GM23338 (cell line): ENCODE results near the gene NFIA. TPM values are rescaled to one million over a fixed set of nuclear protein-coding genes. Genes with fewer than 3 reads are reported as not detected.

Source experiments
- ATAC-seq: fragments of 200-7000 bp; cut with Tn5 transposase; 3 replicates; pipeline ENCODE4 v1.9.1; 2020
- DNase-seq: peaks from one replicate; pipeline ENCODE4 v3.0.0-alpha.2; 2015; ENCODE audit warnings: low spot score
- H2AFZ ChIP-seq: fragments of 200-600 bp; sonication (generic); 2 replicates; pipeline ENCODE4 v1.8.0; 2016; ENCODE audit warnings: antibody characterized with exemption, mild to moderate bottlenecking, moderate library complexity
- H3F3A ChIP-seq: fragments of 200-600 bp; sonication (generic); replicated peaks from 2 replicates; pipeline ENCODE4 v1.8.0; 2017; ENCODE audit warnings: antibody characterized with exemption, mixed run types, low read depth
- H3K27ac ChIP-seq: fragments of 200-600 bp; sonication (generic); 2 replicates; pipeline ENCODE4 v1.6.1; 2016; ENCODE audit warnings: low read depth
- H3K27me3 ChIP-seq: fragments of 200-600 bp; sonication (generic); 2 replicates; pipeline ENCODE4 v1.8.0; 2016; ENCODE audit warnings: mild to moderate bottlenecking, mixed run types, moderate library complexity; ENCODE audit not compliant: insufficient read depth
- H3K36me3 ChIP-seq: fragments of 200-600 bp; sonication (generic); 2 replicates; pipeline ENCODE4 v1.8.0; 2016; ENCODE audit warnings: mild to moderate bottlenecking; ENCODE audit not compliant: insufficient read depth
- H3K4me1 ChIP-seq: fragments of 200-600 bp; sonication (generic); 2 replicates; pipeline ENCODE4 v1.8.0; 2016; ENCODE audit warnings: mild to moderate bottlenecking, moderate library complexity; ENCODE audit not compliant: insufficient read depth
- H3K4me2 ChIP-seq: fragments of 200-600 bp; sonication (generic); 2 replicates; pipeline ENCODE4 v1.7.1; 2017; ENCODE audit warnings: mixed run types
- H3K4me3 ChIP-seq: fragments of 200-600 bp; sonication (generic); 2 replicates; pipeline ENCODE4 v1.6.1; 2016; ENCODE audit warnings: mixed run types
- H3K79me2 ChIP-seq: fragments of 200-600 bp; sonication (generic); replicated peaks from 2 replicates; pipeline ENCODE4 v1.8.0; 2017; ENCODE audit warnings: mild to moderate bottlenecking; ENCODE audit not compliant: insufficient read depth
- H3K9me2 ChIP-seq: fragments of 200-600 bp; sonication (generic); 2 replicates; pipeline ENCODE4 v1.8.0; 2017; ENCODE audit not compliant: insufficient read depth
- H4K20me1 ChIP-seq: fragments of 200-600 bp; sonication (generic); replicated peaks from 2 replicates; pipeline ENCODE4 v1.8.0; 2017; ENCODE audit warnings: mild to moderate bottlenecking; ENCODE audit not compliant: insufficient read depth
- H3K27ac Mint-ChIP-seq: 2 replicates; pipeline ENCODE4 v1.8.0; 2020; ENCODE audit warnings: inconsistent platforms, mild to moderate bottlenecking, moderate library complexity, mixed read lengths
- H3K27me3 Mint-ChIP-seq: 3 replicates; pipeline ENCODE4 v1.8.0; 2022; ENCODE audit warnings: low read depth, mild to moderate bottlenecking, moderate library complexity, mixed read lengths, inconsistent platforms; ENCODE audit not compliant: insufficient read depth, poor library complexity
- H3K36me3 Mint-ChIP-seq: 3 replicates; pipeline ENCODE4 v1.8.0; 2021; ENCODE audit warnings: low read depth, mild to moderate bottlenecking, inconsistent platforms, moderate library complexity, mixed read lengths
- H3K4me1 Mint-ChIP-seq: 3 replicates; pipeline ENCODE4 v1.8.0; 2020; ENCODE audit warnings: mild to moderate bottlenecking, inconsistent platforms, mixed read lengths
- H3K4me3 Mint-ChIP-seq: 3 replicates; pipeline ENCODE4 v1.8.0; 2021; ENCODE audit warnings: moderate library complexity, mild to moderate bottlenecking, inconsistent platforms, mixed read lengths
- H3K9me3 Mint-ChIP-seq: 3 replicates; pipeline ENCODE4 v1.8.0; 2020; ENCODE audit warnings: moderate library complexity, mild to moderate bottlenecking, inconsistent platforms, mixed read lengths
- CREB1 ChIP-seq: fragments of 250-450 bp; sonication (Bioruptor Pico); IDR thresholded peaks from 2 replicates; pipeline ENCODE4 v1.5.0; 2020; ENCODE audit warnings: low read depth, mild to moderate bottlenecking, moderate library complexity
- EZH2 ChIP-seq: fragments of 200-600 bp; sonication (generic); IDR thresholded peaks from one replicate; pipeline ENCODE4 v1.8.0; 2017; ENCODE audit warnings: antibody characterized with exemption, mild to moderate bottlenecking, low read depth; ENCODE audit not compliant: unreplicated experiment
- NANOG ChIP-seq: IDR thresholded peaks from 2 replicates; pipeline ENCODE4 v1.6.1; 2016; ENCODE audit warnings: antibody characterized with exemption, borderline replicate concordance
- STAT1 ChIP-seq: IDR thresholded peaks from one replicate; pipeline ENCODE4 v1.6.1; 2016; ENCODE audit warnings: antibody characterized with exemption; ENCODE audit not compliant: unreplicated experiment
- ZNF114 ChIP-seq: fragments of 250-450 bp; sonication (Bioruptor Pico); IDR thresholded peaks from 2 replicates; pipeline ENCODE4 v1.5.0; 2020; ENCODE audit warnings: mild to moderate bottlenecking, moderate library complexity
- ZNF331 ChIP-seq: fragments of 250-450 bp; sonication (Bioruptor Pico); IDR thresholded peaks from 2 replicates; pipeline ENCODE4 v1.5.0; 2020; ENCODE audit warnings: low read depth, mild to moderate bottlenecking, moderate library complexity
- polyA plus RNA-seq: library from polyadenylated mRNA; unstranded; fragments of >200 nt; fragmentation: Nextera tagmentation; extraction: Ambion mirVana; gene quantifications from 2 replicates; pipeline ENCODE4 v1.2.1, GENCODE V29; 2016
- total RNA-seq: library from RNA; depleted of rRNA; stranded (reverse); fragments of >200 nt; shearing (Covaris generic); gene quantifications from 2 replicates; pipeline ENCODE4 v1.2.3, GENCODE V29; 2014
- TF ChIP-seq, protein P1 (sequence below): IDR thresholded peaks from 2 replicates; pipeline ENCODE4 v1.6.1; 2016; ENCODE audit warnings: antibody characterized with exemption
- TF ChIP-seq, protein P2 (sequence below): fragments of 250-450 bp; sonication (Bioruptor Pico); IDR thresholded peaks from 2 replicates; pipeline ENCODE4 v1.5.0; 2020; ENCODE audit warnings: mild to moderate bottlenecking, moderate library complexity

The NFIA gene
- total and polyA plus RNA-seq, 2 experiments from 2014 or later = 0.97 to 2.3 TPM

DNA sequence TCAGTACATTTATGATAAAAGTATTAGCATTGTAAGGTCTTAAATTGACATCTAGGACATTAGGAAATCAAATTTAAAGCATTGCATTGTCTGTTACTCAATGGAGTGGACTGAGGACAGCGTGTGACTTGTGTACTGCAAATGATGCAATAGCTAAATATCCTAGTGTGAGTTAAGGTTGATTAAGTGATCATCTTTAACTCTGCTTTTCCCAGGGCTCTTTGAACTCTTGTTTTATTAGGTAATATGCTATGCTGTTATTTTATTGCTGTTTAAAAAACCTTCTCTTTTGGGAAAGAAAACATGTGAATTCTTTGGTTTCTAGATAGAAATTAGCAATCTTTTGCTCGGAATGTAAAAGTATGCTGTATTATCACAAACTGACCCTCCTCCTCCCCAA is 38.6 kb downstream of the NFIA start:
- Mint-ChIP-seq H3K27me3 (no peaks in the 10 kb centered on the region), H3K27ac (peak overlapping the region; percentile 75), H3K4me1 (peaks cover 38% of the 10 kb centered on the region), H3K4me3 (no peak overlapping the region), H3K9me3 (no peaks in the 10 kb centered on the region), H3K36me3 (no peaks in the 10 kb centered on the region)
- Histone ChIP-seq H2AFZ (no peak overlapping the region), H3K27me3 (no peaks in the 10 kb centered on the region), H3K36me3 (no peaks in the 10 kb centered on the region), H3K27ac (no peak overlapping the region), H4K20me1 (no peaks in the 10 kb centered on the region), H3K9me2 (no peaks in the 10 kb centered on the region), H3K4me2 (no peak overlapping the region), H3F3A (no peaks in the 10 kb centered on the region), H3K4me3 (no peak overlapping the region), H3K79me2 (no peaks in the 10 kb centered on the region), H3K4me1 (peaks cover 4% of the 10 kb centered on the region; the same call in 1 of the 2 replicates)
- ATAC-seq (no peak), DNase-seq (no peak)
- TF ChIP-seq, protein P1, sequence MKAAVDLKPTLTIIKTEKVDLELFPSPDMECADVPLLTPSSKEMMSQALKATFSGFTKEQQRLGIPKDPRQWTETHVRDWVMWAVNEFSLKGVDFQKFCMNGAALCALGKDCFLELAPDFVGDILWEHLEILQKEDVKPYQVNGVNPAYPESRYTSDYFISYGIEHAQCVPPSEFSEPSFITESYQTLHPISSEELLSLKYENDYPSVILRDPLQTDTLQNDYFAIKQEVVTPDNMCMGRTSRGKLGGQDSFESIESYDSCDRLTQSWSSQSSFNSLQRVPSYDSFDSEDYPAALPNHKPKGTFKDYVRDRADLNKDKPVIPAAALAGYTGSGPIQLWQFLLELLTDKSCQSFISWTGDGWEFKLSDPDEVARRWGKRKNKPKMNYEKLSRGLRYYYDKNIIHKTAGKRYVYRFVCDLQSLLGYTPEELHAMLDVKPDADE = no peak
- TF ChIP-seq ZNF114 (CRISPR knock-in tag) = no peak
- TF ChIP-seq STAT1 = no peak
- no peak for TF ChIP-seq CREB1

DNA sequence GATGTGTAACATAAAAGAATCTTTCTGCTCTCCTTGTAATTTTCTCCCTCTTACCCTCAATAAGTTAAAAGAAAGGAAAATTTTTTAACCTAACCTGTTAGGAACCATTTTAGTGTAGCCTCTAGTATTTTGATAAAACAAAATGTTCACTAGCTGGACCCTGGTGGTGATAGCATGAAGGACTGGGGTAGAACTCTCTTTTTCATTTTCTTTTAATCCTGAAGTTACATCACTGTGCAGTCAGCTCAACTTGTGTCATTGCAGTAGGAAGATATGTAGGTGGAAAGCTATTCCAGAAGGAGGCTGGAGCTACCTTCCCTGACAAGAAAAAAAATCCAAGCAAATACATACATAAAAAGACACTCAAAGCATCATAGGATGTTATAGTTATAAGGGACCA is 39.3 kb downstream of the NFIA start:
- Mint-ChIP-seq H3K9me3 (no peaks in the 10 kb centered on the region), H3K4me1 (peaks cover 38% of the 10 kb centered on the region), H3K27me3 (no peaks in the 10 kb centered on the region), H3K36me3 (no peaks in the 10 kb centered on the region), H3K4me3 (no peak overlapping the region), H3K27ac (no peak overlapping the region)
- Histone ChIP-seq H3K4me2 (no peak overlapping the region), H3K9me2 (no peaks in the 10 kb centered on the region), H3K27me3 (no peaks in the 10 kb centered on the region), H3F3A (no peaks in the 10 kb centered on the region), H3K4me3 (no peak overlapping the region), H3K4me1 (peaks cover 4% of the 10 kb centered on the region; the same call in 1 of the 2 replicates), H3K27ac (no peak overlapping the region), H3K36me3 (no peaks in the 10 kb centered on the region), H4K20me1 (no peaks in the 10 kb centered on the region), H2AFZ (no peak overlapping the region), H3K79me2 (no peaks in the 10 kb centered on the region)
- DNase-seq = no peak
- no peak for ATAC-seq
- TF ChIP-seq, protein P1 = no peak
- TF ChIP-seq STAT1 (no peak), EZH2 (no peak), CREB1 (no peak), ZNF331 (CRISPR knock-in tag) (no peak), ZNF114 (CRISPR knock-in tag) (no peak)

DNA sequence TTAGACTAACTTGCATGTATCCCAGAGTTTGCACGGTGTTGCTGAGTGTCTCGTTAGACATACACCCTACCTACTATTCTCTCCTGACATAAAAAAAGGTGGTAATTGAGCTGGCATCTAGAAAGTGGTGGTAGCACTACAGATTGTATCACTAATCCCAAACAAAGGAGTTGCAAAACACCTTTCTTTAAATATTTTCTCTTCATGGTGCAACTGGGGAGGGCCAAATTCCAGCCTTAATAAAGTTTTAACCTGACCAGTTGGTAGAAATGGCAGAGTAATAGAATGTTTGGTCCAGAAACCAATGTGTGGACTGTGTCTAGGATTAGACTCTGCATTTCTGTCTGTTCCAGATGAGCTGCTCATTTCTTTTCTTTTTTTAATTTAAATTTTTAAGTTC is 40.0 kb downstream of the NFIA start:
- no peaks in the 10 kb centered on the region for H3K27me3 ChIP-seq
- ATAC-seq = no peak
- TF ChIP-seq STAT1 = no peak
- TF ChIP-seq, protein P2, sequence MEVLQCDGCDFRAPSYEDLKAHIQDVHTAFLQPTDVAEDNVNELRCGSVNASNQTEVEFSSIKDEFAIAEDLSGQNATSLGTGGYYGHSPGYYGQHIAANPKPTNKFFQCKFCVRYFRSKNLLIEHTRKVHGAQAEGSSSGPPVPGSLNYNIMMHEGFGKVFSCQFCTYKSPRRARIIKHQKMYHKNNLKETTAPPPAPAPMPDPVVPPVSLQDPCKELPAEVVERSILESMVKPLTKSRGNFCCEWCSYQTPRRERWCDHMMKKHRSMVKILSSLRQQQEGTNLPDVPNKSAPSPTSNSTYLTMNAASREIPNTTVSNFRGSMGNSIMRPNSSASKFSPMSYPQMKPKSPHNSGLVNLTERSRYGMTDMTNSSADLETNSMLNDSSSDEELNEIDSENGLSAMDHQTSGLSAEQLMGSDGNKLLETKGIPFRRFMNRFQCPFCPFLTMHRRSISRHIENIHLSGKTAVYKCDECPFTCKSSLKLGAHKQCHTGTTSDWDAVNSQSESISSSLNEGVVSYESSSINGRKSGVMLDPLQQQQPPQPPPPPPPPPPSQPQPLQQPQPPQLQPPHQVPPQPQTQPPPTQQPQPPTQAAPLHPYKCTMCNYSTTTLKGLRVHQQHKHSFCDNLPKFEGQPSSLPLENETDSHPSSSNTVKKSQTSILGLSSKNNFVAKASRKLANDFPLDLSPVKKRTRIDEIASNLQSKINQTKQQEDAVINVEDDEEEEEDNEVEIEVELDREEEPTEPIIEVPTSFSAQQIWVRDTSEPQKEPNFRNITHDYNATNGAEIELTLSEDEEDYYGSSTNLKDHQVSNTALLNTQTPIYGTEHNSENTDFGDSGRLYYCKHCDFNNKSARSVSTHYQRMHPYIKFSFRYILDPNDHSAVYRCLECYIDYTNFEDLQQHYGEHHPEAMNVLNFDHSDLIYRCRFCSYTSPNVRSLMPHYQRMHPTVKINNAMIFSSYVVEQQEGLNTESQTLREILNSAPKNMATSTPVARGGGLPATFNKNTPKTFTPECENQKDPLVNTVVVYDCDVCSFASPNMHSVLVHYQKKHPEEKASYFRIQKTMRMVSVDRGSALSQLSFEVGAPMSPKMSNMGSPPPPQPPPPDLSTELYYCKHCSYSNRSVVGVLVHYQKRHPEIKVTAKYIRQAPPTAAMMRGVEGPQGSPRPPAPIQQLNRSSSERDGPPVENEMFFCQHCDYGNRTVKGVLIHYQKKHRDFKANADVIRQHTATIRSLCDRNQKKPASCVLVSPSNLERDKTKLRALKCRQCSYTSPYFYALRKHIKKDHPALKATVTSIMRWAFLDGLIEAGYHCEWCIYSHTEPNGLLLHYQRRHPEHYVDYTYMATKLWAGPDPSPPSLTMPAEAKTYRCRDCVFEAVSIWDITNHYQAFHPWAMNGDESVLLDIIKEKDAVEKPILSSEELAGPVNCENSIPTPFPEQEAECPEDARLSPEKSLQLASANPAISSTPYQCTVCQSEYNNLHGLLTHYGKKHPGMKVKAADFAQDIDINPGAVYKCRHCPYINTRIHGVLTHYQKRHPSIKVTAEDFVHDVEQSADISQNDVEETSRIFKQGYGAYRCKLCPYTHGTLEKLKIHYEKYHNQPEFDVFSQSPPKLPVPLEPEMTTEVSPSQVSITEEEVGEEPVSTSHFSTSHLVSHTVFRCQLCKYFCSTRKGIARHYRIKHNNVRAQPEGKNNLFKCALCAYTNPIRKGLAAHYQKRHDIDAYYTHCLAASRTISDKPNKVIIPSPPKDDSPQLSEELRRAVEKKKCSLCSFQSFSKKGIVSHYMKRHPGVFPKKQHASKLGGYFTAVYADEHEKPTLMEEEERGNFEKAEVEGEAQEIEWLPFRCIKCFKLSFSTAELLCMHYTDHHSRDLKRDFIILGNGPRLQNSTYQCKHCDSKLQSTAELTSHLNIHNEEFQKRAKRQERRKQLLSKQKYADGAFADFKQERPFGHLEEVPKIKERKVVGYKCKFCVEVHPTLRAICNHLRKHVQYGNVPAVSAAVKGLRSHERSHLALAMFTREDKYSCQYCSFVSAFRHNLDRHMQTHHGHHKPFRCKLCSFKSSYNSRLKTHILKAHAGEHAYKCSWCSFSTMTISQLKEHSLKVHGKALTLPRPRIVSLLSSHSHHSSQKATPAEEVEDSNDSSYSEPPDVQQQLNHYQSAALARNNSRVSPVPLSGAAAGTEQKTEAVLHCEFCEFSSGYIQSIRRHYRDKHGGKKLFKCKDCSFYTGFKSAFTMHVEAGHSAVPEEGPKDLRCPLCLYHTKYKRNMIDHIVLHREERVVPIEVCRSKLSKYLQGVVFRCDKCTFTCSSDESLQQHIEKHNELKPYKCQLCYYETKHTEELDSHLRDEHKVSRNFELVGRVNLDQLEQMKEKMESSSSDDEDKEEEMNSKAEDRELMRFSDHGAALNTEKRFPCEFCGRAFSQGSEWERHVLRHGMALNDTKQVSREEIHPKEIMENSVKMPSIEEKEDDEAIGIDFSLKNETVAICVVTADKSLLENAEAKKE (CRISPR knock-in tag) = no peak
- TF ChIP-seq ZNF331 (CRISPR knock-in tag) = no peak
- no peak for TF ChIP-seq NANOG
- no peak for TF ChIP-seq EZH2
- no peak for TF ChIP-seq ZNF114 (CRISPR knock-in tag)

More for the DNA sequence above, 40.0 kb downstream of the NFIA start:
- H3F3A ChIP-seq = no peaks in the 10 kb centered on the region
- H2AFZ ChIP-seq = no peak overlapping the region
- H3K4me3 ChIP-seq = no peak overlapping the region
- H3K4me3 Mint-ChIP-seq = no peak overlapping the region
- no peak overlapping the region for H3K27ac ChIP-seq
- no peaks in the 10 kb centered on the region for H3K9me2 ChIP-seq
- no peak for DNase-seq
- H3K27ac Mint-ChIP-seq = no peak overlapping the region
- H3K27me3 Mint-ChIP-seq = no peaks in the 10 kb centered on the region
- no peaks in the 10 kb centered on the region for H4K20me1 ChIP-seq
- peaks cover 4% of the 10 kb centered on the region; the same call in 1 of the 2 replicates for H3K4me1 ChIP-seq
- no peaks in the 10 kb centered on the region for H3K9me3 Mint-ChIP-seq
- no peaks in the 10 kb centered on the region for H3K36me3 Mint-ChIP-seq
- peaks cover 38% of the 10 kb centered on the region for H3K4me1 Mint-ChIP-seq
- no peak overlapping the region for H3K4me2 ChIP-seq
- no peaks in the 10 kb centered on the region for H3K36me3 ChIP-seq
- H3K79me2 ChIP-seq = no peaks in the 10 kb centered on the region
